Pancreas (tissue), 10 donors: ENCODE measurements around the gene SYNGR3. TPM values are rescaled to one million over a fixed set of nuclear protein-coding genes. Genes with fewer than 3 reads are reported as not detected.

Experiments
- ATAC-seq, 4 donors: fragments of 200-7000 bp; cut with Tn5 transposase; one replicate each; pipeline versions ENCODE4 v1.8.0 to v1.9.1; 2020; ENCODE audit warnings: mild to moderate bottlenecking in 4 of 4, moderate library complexity in 4 of 4
- DNase-seq, 6 donors: peaks; one replicate each; pipeline ENCODE4 v3.0.0-alpha.2; 2020
- FAIRE-seq: peaks from 2 replicates; lab custom pipeline; 2012; peaks lifted over from hg19 to GRCh38; lab: Jason Lieb, UNC
- H3K27ac ChIP-seq, 4 donors: fragments of 200-600 bp; sonication (generic); 1 replicate in 3 of 4; 2 replicates in 1 of 4; pipeline versions ENCODE4 v1.5.0 to v1.8.0; 2020
- H3K27me3 ChIP-seq, 4 donors: fragments of 200-600 bp; one replicate each; pipeline ENCODE4 v1.8.0; 2021
- H3K36me3 ChIP-seq, 3 donors: fragments of 200-600 bp; sonication (generic) in 1 of 3; one replicate each; pipeline versions ENCODE4 v1.5.0 to v1.8.0; 2020 to 2021
- H3K4me1 ChIP-seq, 3 donors: fragments of 200-600 bp; one replicate each; pipeline ENCODE4 v1.8.0; 2021
- H3K4me3 ChIP-seq, 4 donors: fragments of 200-600 bp; sonication (generic) in 2 of 4; one replicate each; pipeline versions ENCODE4 v1.5.0 to v1.8.0; 2020 to 2021
- H3K9me3 ChIP-seq, 4 donors: fragments of 200-600 bp; one replicate each; pipeline ENCODE4 v1.8.0; 2021
- WGBS, 2 donors: extraction: QIAGEN DNeasy Blood & Tissue Kit; methylation state at CpG; one replicate each; pipeline ENCODE4 v1.1.7; 2013; 5-methylcytosine and 5-hydroxymethylcytosine counted together
- intact Hi-C, 3 donors: fragments of 100-400 bp; cut with DNase I; formaldehyde crosslinking; loops; one replicate each; pipeline versions ENCODE4 v1.11.1 to v1.14.2; 2022
- polyA plus RNA-seq, 2 donors: library from polyadenylated mRNA; stranded (reverse); fragments of 200-250 nt; gene quantifications; one replicate each; pipeline ENCODE4 v1.2.3, GENCODE V29; 2013
- total RNA-seq, 6 donors: library from RNA; stranded (reverse); fragmentation: NEBNext Ultra II Directional in 4 of 6; extraction: Animal tissue kit (Norgen Biotek cat#: 25700) in 4 of 6; gene quantifications; one replicate each; pipeline versions ENCODE4 v1.2.1 to v1.2.4, GENCODE V29; 2021 to 2023
- TF ChIP-seq, protein P1 (sequence below), 4 donors: fragments of 200-600 bp; sonication (generic) in 3 of 4; IDR thresholded peaks; one replicate each; pipeline versions ENCODE4 v1.5.0 to v1.8.0; 2021; ENCODE audit warnings: antibody characterized with exemption in 4 of 4
- donor health status: healthy with polysubstance abuse.
- donor health status: DM: no; HTN: no; CAD: no; lungs with moderate emphysema.
- donor health status: DM: no; HTN: no; CAD: no.
- donor health status: control.
- donor health status: control.
- donor health status: Bipolar disorder and iron deficiency.
- donor health status: DM: yes; HTN: yes; CAD: no.
- donor health status: DM: no; HTN: no; CAD: no.
- donor health status: DM: no; HTN: no; CAD: no.
- donor health status: DM: yes; HTN: yes; CAD: no.

Gene SYNGR3
- total and polyA plus RNA-seq, 8 donors, result 0.19 to 3.1 (median 0.61) TPM

DNA sequence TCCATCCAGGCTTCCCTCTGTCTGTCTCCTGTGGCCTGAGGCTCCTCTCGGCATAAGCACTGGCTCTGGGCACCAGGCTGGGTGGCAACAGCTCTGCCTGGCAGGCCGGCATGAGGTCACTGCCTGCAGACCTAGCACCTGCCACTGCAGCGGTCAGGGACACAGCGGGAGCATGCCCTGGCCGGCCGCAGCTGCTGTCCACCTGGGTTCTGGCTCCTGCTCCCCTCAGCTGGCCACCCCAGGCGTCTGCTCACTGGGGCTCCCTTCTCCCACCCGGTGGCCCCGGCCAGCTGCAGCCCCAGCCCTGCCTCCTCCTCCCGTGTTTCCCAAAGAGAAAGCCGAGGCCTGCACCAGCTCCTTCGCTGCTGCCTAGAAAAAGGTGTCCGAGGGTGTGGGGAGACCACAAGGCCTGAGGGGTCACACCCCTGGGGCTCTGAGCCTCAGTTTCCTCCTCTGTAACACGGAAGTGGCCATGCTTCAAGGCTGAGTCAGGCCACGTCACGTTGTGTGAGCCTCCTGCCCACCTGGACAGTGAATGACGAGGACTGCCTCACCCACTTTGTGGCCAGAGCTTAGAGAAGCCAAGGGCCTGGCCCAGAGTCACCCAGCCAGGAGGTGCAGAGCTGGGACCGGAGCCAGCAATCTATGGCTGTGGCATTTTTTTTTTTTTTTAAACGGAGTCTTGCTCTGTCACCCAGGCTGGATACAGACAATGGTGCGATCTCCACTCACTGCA lies 51.2 kb downstream of the SYNGR3 start:
- H3K27ac ChIP-seq, result no peak overlapping the region
- DNase-seq (peak in 1 of 6 donors; percentile 70), FAIRE-seq (no peak), ATAC-seq (peak in 2 of 4 donors; percentile 24 to 29)
- no peaks in the 10 kb centered on the region for H3K9me3 ChIP-seq
- no peaks in the 10 kb centered on the region for H3K36me3 ChIP-seq
- no peaks in the 10 kb centered on the region for H3K4me1 ChIP-seq
- TF ChIP-seq, protein P1, sequence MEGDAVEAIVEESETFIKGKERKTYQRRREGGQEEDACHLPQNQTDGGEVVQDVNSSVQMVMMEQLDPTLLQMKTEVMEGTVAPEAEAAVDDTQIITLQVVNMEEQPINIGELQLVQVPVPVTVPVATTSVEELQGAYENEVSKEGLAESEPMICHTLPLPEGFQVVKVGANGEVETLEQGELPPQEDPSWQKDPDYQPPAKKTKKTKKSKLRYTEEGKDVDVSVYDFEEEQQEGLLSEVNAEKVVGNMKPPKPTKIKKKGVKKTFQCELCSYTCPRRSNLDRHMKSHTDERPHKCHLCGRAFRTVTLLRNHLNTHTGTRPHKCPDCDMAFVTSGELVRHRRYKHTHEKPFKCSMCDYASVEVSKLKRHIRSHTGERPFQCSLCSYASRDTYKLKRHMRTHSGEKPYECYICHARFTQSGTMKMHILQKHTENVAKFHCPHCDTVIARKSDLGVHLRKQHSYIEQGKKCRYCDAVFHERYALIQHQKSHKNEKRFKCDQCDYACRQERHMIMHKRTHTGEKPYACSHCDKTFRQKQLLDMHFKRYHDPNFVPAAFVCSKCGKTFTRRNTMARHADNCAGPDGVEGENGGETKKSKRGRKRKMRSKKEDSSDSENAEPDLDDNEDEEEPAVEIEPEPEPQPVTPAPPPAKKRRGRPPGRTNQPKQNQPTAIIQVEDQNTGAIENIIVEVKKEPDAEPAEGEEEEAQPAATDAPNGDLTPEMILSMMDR (IDR thresholded peaks at IDR 0.05), result no peak
- H3K4me3 ChIP-seq, result no peak overlapping the region
- intact Hi-C loops, result no loop called here
- 84 to 85% methylated on average over 19 to 20 of the region's 20 CpGs for WGBS, 2 donors
- no peaks in the 10 kb centered on the region for H3K27me3 ChIP-seq

DNA sequence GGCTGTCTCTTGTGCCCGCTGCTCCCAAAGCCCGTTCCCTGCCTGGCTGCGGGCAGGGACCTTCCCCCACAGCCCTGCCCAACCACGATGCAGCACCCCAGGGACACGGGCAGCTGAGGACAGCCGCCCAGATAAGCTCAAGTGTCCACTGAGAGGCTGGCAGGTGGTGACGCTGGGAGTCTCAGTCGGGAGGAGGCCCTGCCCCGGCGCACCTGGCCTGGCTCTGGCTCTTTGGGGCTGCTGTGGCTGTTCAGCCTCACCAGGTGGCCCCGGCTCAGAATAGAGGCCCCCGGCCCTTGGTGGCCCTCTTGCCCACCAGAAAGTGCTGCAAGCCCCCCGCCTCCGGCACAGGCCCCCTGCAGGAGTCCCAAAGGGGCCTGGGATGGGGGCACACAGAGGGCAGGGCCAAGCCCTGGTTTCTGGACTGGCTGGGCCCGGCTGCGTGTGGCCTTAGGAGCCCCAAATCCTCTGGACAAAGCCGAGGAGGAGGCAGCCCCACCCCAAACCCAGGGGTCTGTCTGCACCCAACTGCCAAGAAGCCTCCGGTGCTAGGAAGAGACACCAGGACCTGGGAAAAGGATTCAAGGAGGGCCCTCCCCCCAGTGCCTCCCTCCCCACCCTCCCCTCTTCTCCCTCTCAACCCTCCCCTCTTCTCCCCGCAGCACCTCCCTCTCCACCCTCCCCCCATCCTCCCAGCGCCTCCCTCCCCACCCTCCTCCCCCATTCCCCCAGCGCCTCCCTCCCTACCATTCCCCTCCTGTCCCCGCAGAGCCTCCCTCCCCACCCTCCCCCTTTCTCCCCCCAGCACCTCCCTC lies 52.6 kb downstream of the SYNGR3 start:
- TF ChIP-seq, protein P1 (IDR thresholded peaks at IDR 0.05), result no peak
- Histone ChIP-seq H3K27ac (no peak overlapping the region), H3K9me3 (no peaks in the 10 kb centered on the region), H3K4me1 (peaks cover 0 to 4% (median 2%) of the 10 kb centered on the region in 3 donors), H3K36me3 (no peaks in the 10 kb centered on the region), H3K27me3 (no peaks in the 10 kb centered on the region), H3K4me3 (no peak overlapping the region)
- intact Hi-C loops, result no loop called here
- FAIRE-seq (no peak), ATAC-seq (peak in 2 of 4 donors; percentile 6 to 49), DNase-seq (peak in 2 of 6 donors; percentile 58 to 80)
- whole genome bisulfite sequencing, 2 donors, result 73 to 82% methylated on average over 15 to 22 of the region's 22 CpGs

DNA sequence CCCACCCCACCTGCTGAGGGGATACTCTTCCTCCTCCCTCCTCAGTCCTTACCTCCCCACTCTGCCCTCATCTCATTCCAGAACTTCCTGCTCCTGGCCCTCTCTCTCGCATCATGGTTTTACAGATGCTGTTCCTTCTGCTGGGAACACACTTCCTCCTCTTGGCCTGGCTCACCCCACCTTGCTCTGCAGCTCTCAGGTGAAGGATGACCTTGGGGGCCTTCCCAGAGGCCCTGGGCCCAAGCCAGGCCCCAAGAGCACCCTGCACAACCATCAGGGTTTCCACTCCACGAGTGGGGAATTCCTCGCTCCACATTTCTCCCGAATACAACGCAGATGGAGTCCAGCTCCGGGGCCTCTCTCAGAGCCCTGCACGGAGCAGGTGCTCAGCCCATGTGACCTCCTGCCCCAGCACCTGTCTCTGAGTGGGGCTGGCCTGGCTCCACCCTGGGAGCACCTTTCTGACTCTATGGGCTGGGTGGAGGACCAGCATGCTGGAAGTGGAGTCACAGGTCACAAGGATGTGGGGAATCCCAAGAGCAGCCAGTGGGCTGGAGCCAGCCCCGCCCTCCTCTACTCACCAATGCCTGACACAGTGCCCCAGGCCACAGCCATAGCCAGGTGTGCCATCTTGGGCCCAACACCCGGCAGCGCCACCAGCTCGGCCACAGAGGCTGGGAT lies 53.4 kb downstream of the SYNGR3 start:
- 80 to 84% methylated on average over 11 of the region's 11 CpGs for WGBS, 2 donors
- intact Hi-C loops, result no loop called here
- FAIRE-seq (no peak), ATAC-seq (no peak), DNase-seq (peak in 1 of 6 donors; percentile 55)
- Histone ChIP-seq H3K4me1 (peaks cover 0 to 4% (median 2%) of the 10 kb centered on the region in 3 donors), H3K4me3 (no peak overlapping the region), H3K36me3 (no peaks in the 10 kb centered on the region), H3K27me3 (no peaks in the 10 kb centered on the region), H3K9me3 (no peaks in the 10 kb centered on the region), H3K27ac (no peak overlapping the region)
- TF ChIP-seq, protein P1 (IDR thresholded peaks at IDR 0.05), result no peak

Other genes starting within 250 kb of the SYNGR3 start
Only the 30 nearest of the 32 such genes appear.
- 10 to 100 TPM; 27.4 to 37.8 (median 30.4) TPM for gene NME3, start 218.4 kb upstream of the SYNGR3 start, total RNA-seq
- 100 to 1,000 TPM; 232 to 297 TPM for gene NME3, start 218.4 kb upstream of the SYNGR3 start, polyA plus RNA-seq
- gene EME2, start 217.2 kb upstream of the SYNGR3 start, total RNA-seq, result 1 to 10 TPM; 4.7 to 10.0 (median 6.8) TPM
- 10 to 100 TPM; 18.4 to 37.9 TPM for gene EME2, start 217.2 kb upstream of the SYNGR3 start, polyA plus RNA-seq
- 10 to 100 TPM; 42.4 to 74.5 (median 54.7) TPM for gene MRPS34, start 216.8 kb upstream of the SYNGR3 start, total RNA-seq
- 10 to 100 TPM; 76.0 to 84.1 TPM for gene MRPS34, start 216.8 kb upstream of the SYNGR3 start, polyA plus RNA-seq
- gene SPSB3, start 207.4 kb upstream of the SYNGR3 start, total RNA-seq, result 10 to 100 TPM; 19.2 to 41.3 (median 37.2) TPM
- gene SPSB3, start 207.4 kb upstream of the SYNGR3 start, polyA plus RNA-seq, result 100 to 1,000 TPM; 161 to 223 TPM
- gene NUBP2, start 207.0 kb upstream of the SYNGR3 start, total RNA-seq, result 10 to 100 TPM; 20.4 to 42.5 (median 25.6) TPM
- gene NUBP2, start 207.0 kb upstream of the SYNGR3 start, polyA plus RNA-seq, result 10 to 100 TPM; 55.7 to 58.8 TPM
- 1 to 10 TPM; 1.0 to 3.8 (median 2.3) TPM for gene IGFALS, start 196.3 kb upstream of the SYNGR3 start, total RNA-seq
- 1 to 10 TPM; 4.4 to 8.2 TPM for gene IGFALS, start 196.3 kb upstream of the SYNGR3 start, polyA plus RNA-seq
- gene HAGH, start 163.1 kb upstream of the SYNGR3 start, total RNA-seq, result 10 to 100 TPM; 26.6 to 39.5 (median 34.6) TPM
- 10 to 100 TPM; 57.9 to 63.7 TPM for gene HAGH, start 163.1 kb upstream of the SYNGR3 start, polyA plus RNA-seq
- gene FAHD1, start 162.8 kb upstream of the SYNGR3 start, total RNA-seq, result 10 to 100 TPM in 3 of 6 donors, 1 to 10 TPM in 3; 5.1 to 14.4 (median 10.2) TPM
- 10 to 100 TPM; 12.4 to 12.7 TPM for gene FAHD1, start 162.8 kb upstream of the SYNGR3 start, polyA plus RNA-seq
- under 1 TPM in 1 of 6 donors, not detected in 5; 0.44 TPM for gene MEIOB, start 117.8 kb upstream of the SYNGR3 start, total RNA-seq
- gene MEIOB, start 117.8 kb upstream of the SYNGR3 start, polyA plus RNA-seq, result under 1 TPM in 1 of 2 donors, not detected in 1; 0.26 TPM
- not detected for gene HS3ST6, start 71.6 kb upstream of the SYNGR3 start, total RNA-seq
- gene HS3ST6, start 71.6 kb upstream of the SYNGR3 start, polyA plus RNA-seq, result under 1 TPM in 1 of 2 donors, not detected in 1; 0.11 TPM
- 10 to 100 TPM; 29.7 to 77.4 (median 57.0) TPM for gene MSRB1, start 46.8 kb upstream of the SYNGR3 start, total RNA-seq
- 10 to 100 TPM; 47.0 to 94.4 TPM for gene MSRB1, start 46.8 kb upstream of the SYNGR3 start, polyA plus RNA-seq
- gene RPL3L, start 35.3 kb upstream of the SYNGR3 start, total RNA-seq, result 10 to 100 TPM in 3 of 6 donors, under 1 TPM in 2, not detected in 1; 0.09 to 35.3 (median 11.0) TPM
- gene RPL3L, start 35.3 kb upstream of the SYNGR3 start, polyA plus RNA-seq, result 10 to 100 TPM in 1 of 2 donors, under 1 TPM in 1; 0.05 to 11.3 TPM
- 10 to 100 TPM; 54.0 to 72.1 (median 58.7) TPM for gene NDUFB10, start 30.4 kb upstream of the SYNGR3 start, total RNA-seq
- 100 to 1,000 TPM in 1 of 2 donors, 10 to 100 TPM in 1; 84.2 to 108 TPM for gene NDUFB10, start 30.4 kb upstream of the SYNGR3 start, polyA plus RNA-seq
- gene RPS2, start 25.1 kb upstream of the SYNGR3 start, total RNA-seq, result 1,000 to 10,000 TPM; 1,316 to 3,013 (median 1,806) TPM
- gene RPS2, start 25.1 kb upstream of the SYNGR3 start, polyA plus RNA-seq, result 1,000 to 10,000 TPM; 1,574 to 3,219 TPM
- not detected for gene RNF151, start 23.1 kb upstream of the SYNGR3 start, total RNA-seq
- under 1 TPM; 0.12 to 0.61 TPM for gene RNF151, start 23.1 kb upstream of the SYNGR3 start, polyA plus RNA-seq
- gene TBL3, start 17.9 kb upstream of the SYNGR3 start, total RNA-seq, result 10 to 100 TPM; 14.7 to 23.5 (median 19.4) TPM
- gene TBL3, start 17.9 kb upstream of the SYNGR3 start, polyA plus RNA-seq, result 10 to 100 TPM; 55.8 to 63.7 TPM
- gene NOXO1, start 8.5 kb upstream of the SYNGR3 start, total RNA-seq, result under 1 TPM in 5 of 6 donors, not detected in 1; 0.35 to 0.69 (median 0.52) TPM
- gene NOXO1, start 8.5 kb upstream of the SYNGR3 start, polyA plus RNA-seq, result 1 to 10 TPM in 1 of 2 donors, under 1 TPM in 1; 0.70 to 1.6 TPM
- 10 to 100 TPM; 17.1 to 31.9 (median 25.9) TPM for gene GFER, start 5.8 kb upstream of the SYNGR3 start, total RNA-seq
- 10 to 100 TPM; 25.7 to 62.0 TPM for gene GFER, start 5.8 kb upstream of the SYNGR3 start, polyA plus RNA-seq
- 10 to 100 TPM; 26.0 to 93.6 (median 42.4) TPM for gene ZNF598, start 19.9 kb downstream of the SYNGR3 start, total RNA-seq
- 10 to 100 TPM; 71.0 to 73.5 TPM for gene ZNF598, start 19.9 kb downstream of the SYNGR3 start, polyA plus RNA-seq
- 1 to 10 TPM in 2 of 6 donors, under 1 TPM in 4; 0.43 to 1.9 (median 0.50) TPM for gene NPW, start 29.8 kb downstream of the SYNGR3 start, total RNA-seq
- 1 to 10 TPM; 1.3 to 2.7 TPM for gene NPW, start 29.8 kb downstream of the SYNGR3 start, polyA plus RNA-seq
- 10 to 100 TPM; 14.7 to 28.9 (median 23.0) TPM for gene NHERF2, start 36.9 kb downstream of the SYNGR3 start, total RNA-seq
- gene NHERF2, start 36.9 kb downstream of the SYNGR3 start, polyA plus RNA-seq, result 100 to 1,000 TPM in 1 of 2 donors, 10 to 100 TPM in 1; 60.7 to 144 TPM
- 10 to 100 TPM in 1 of 6 donors, 1 to 10 TPM in 5; 5.2 to 10.4 (median 8.4) TPM for gene NTHL1, start 57.9 kb downstream of the SYNGR3 start, total RNA-seq
- gene NTHL1, start 57.9 kb downstream of the SYNGR3 start, polyA plus RNA-seq, result 10 to 100 TPM; 22.1 to 22.8 TPM
- gene TSC2, start 58.0 kb downstream of the SYNGR3 start, total RNA-seq, result 10 to 100 TPM; 51.0 to 91.7 (median 77.6) TPM
- 100 to 1,000 TPM; 119 to 172 TPM for gene TSC2, start 58.0 kb downstream of the SYNGR3 start, polyA plus RNA-seq
- 10 to 100 TPM; 29.8 to 50.5 (median 39.5) TPM for gene PKD1, start 145.9 kb downstream of the SYNGR3 start, total RNA-seq
- gene PKD1, start 145.9 kb downstream of the SYNGR3 start, polyA plus RNA-seq, result 100 to 1,000 TPM in 1 of 2 donors, 10 to 100 TPM in 1; 68.6 to 127 TPM
- 10 to 100 TPM; 19.2 to 36.8 (median 28.4) TPM for gene RAB26, start 158.7 kb downstream of the SYNGR3 start, total RNA-seq
- gene RAB26, start 158.7 kb downstream of the SYNGR3 start, polyA plus RNA-seq, result 100 to 1,000 TPM; 161 to 255 TPM
- 10 to 100 TPM; 25.3 to 45.1 (median 40.8) TPM for gene TRAF7, start 165.8 kb downstream of the SYNGR3 start, total RNA-seq
- 10 to 100 TPM; 24.5 to 30.1 TPM for gene TRAF7, start 165.8 kb downstream of the SYNGR3 start, polyA plus RNA-seq
- 1 to 10 TPM in 2 of 6 donors, under 1 TPM in 4; 0.61 to 1.7 (median 0.81) TPM for gene CASKIN1, start 206.6 kb downstream of the SYNGR3 start, total RNA-seq
- gene CASKIN1, start 206.6 kb downstream of the SYNGR3 start, polyA plus RNA-seq, result 1 to 10 TPM; 1.5 to 2.1 TPM
- 10 to 100 TPM; 16.6 to 27.0 (median 19.1) TPM for gene MLST8, start 215.5 kb downstream of the SYNGR3 start, total RNA-seq
- gene MLST8, start 215.5 kb downstream of the SYNGR3 start, polyA plus RNA-seq, result 10 to 100 TPM; 59.3 to 62.8 TPM
- 1 to 10 TPM; 1.0 to 2.4 (median 2.0) TPM for gene BRICD5, start 220.9 kb downstream of the SYNGR3 start, total RNA-seq
- gene BRICD5, start 220.9 kb downstream of the SYNGR3 start, polyA plus RNA-seq, result 10 to 100 TPM in 1 of 2 donors, 1 to 10 TPM in 1; 8.9 to 24.5 TPM
- 1 to 10 TPM; 2.9 to 5.8 (median 3.7) TPM for gene PGP, start 224.9 kb downstream of the SYNGR3 start, total RNA-seq
- gene PGP, start 224.9 kb downstream of the SYNGR3 start, polyA plus RNA-seq, result 10 to 100 TPM in 1 of 2 donors, 1 to 10 TPM in 1; 8.9 to 10.2 TPM